GM23248 (cell line): ENCODE measurements around the gene FAM167B. TPM values are rescaled to one million over a fixed set of nuclear protein-coding genes. Genes with fewer than 3 reads are reported as not detected.

ENCODE experiments used
- DNase-seq: peaks from one replicate; pipeline ENCODE4 v3.0.0-alpha.2; 2015
- H2AFZ ChIP-seq: fragments of 200-600 bp; sonication (generic); 2 replicates; pipeline ENCODE4 v1.6.1; 2016; ENCODE audit warnings: antibody characterized with exemption
- H3F3A ChIP-seq: fragments of 200-600 bp; sonication (generic); 2 replicates; pipeline ENCODE4 v1.6.1; 2016; ENCODE audit warnings: mild to moderate bottlenecking, antibody characterized with exemption, mixed run types; ENCODE audit not compliant: insufficient read depth
- H3K27ac ChIP-seq: fragments of 200-600 bp; sonication (generic); 2 replicates; pipeline ENCODE4 v1.5.1; 2016; ENCODE audit warnings: mild to moderate bottlenecking
- H3K27me3 ChIP-seq: fragments of 200-600 bp; sonication (generic); replicated peaks from 2 replicates; pipeline ENCODE4 v1.6.1; 2016; ENCODE audit warnings: mild to moderate bottlenecking; ENCODE audit not compliant: insufficient read depth
- H3K36me3 ChIP-seq: fragments of 200-600 bp; sonication (generic); 2 replicates; pipeline ENCODE4 v1.6.1; 2016; ENCODE audit warnings: low read depth, mild to moderate bottlenecking
- H3K4me1 ChIP-seq: fragments of 200-600 bp; sonication (generic); 2 replicates; pipeline ENCODE4 v1.6.1; 2016; ENCODE audit warnings: mild to moderate bottlenecking; ENCODE audit not compliant: insufficient read depth
- H3K4me2 ChIP-seq: fragments of 200-600 bp; sonication (generic); one replicate; pipeline ENCODE4 v1.6.1; 2016; ENCODE audit warnings: mild to moderate bottlenecking; ENCODE audit not compliant: unreplicated experiment
- H3K4me3 ChIP-seq: fragments of 200-600 bp; sonication (generic); 2 replicates; pipeline ENCODE4 v1.5.1; 2016; ENCODE audit warnings: mild to moderate bottlenecking
- H3K79me2 ChIP-seq: fragments of 200-600 bp; sonication (generic); 2 replicates; pipeline ENCODE4 v1.6.1; 2016; ENCODE audit warnings: mild to moderate bottlenecking; ENCODE audit not compliant: insufficient read depth
- H3K9ac ChIP-seq: fragments of 200-600 bp; sonication (generic); 2 replicates; pipeline ENCODE4 v1.6.1; 2016; ENCODE audit warnings: mild to moderate bottlenecking
- H3K9me2 ChIP-seq: fragments of 200-600 bp; sonication (generic); 2 replicates; pipeline ENCODE4 v1.6.1; 2016; ENCODE audit warnings: mixed run types, mild to moderate bottlenecking, moderate library complexity; ENCODE audit not compliant: insufficient read depth
- H3K9me3 ChIP-seq: fragments of 200-600 bp; sonication (generic); one replicate; pipeline ENCODE4 v1.6.1; 2017; ENCODE audit warnings: low read depth
- H4K20me1 ChIP-seq: fragments of 200-600 bp; sonication (generic); 2 replicates; pipeline ENCODE4 v1.6.0; 2016; ENCODE audit not compliant: insufficient read depth
- EZH2 ChIP-seq: fragments of 200-600 bp; sonication (generic); IDR thresholded peaks from 2 replicates; pipeline ENCODE4 v1.6.1; 2018; ENCODE audit warnings: antibody characterized with exemption, mild to moderate bottlenecking; ENCODE audit not compliant: insufficient read depth, poor library complexity, severe bottlenecking
- EZH2phosphoT487 ChIP-seq: fragments of 200-600 bp; sonication (generic); IDR thresholded peaks from 2 replicates; pipeline ENCODE4 v1.6.1; 2018; ENCODE audit warnings: antibody characterized with exemption, moderate library complexity, mild to moderate bottlenecking, low read depth; ENCODE audit not compliant: insufficient read depth
- WGBS, 2 experiments: methylation state at CpG; one replicate each; pipeline ENCODE4 v1.1.6; 2015 to 2017; ENCODE audit warnings: low lambda C conversion rate in 2 of 2, low coverage in 1 of 2; ENCODE audit errors: missing lambda C conversion rate in 2 of 2; 5-methylcytosine and 5-hydroxymethylcytosine counted together
- in situ Hi-C: fragments of 300-500 bp; cut with MboI; formaldehyde crosslinking; loops from 2 replicates; pipeline ENCODE4 v1.15.0; 2020
- polyA plus RNA-seq: library from polyadenylated mRNA; unstranded; fragments of >200 nt; fragmentation: Nextera tagmentation; extraction: Ambion mirVana; gene quantifications from 2 replicates; pipeline ENCODE4 v1.2.1, GENCODE V29; 2016
- total RNA-seq: library from RNA; depleted of rRNA; stranded (reverse); fragments of >200 nt; shearing (Covaris generic); gene quantifications from 2 replicates; pipeline ENCODE4 v1.2.3, GENCODE V29; 2014

Gene FAM167B
- total and polyA plus RNA-seq, 2 experiments from 2014 or later: 3.0 to 5.0 TPM

- no peaks in the 10 kb centered on the region for H3F3A ChIP-seq
- TF ChIP-seq EZH2 (no peak), EZH2phosphoT487 (no peak)
- peak within 1 kb of the TSS; percentile 100 for H3K9ac ChIP-seq
- peak within 1 kb of the TSS; percentile 86 for H3K27ac ChIP-seq
- peak within 1 kb of the TSS; percentile 95 for H3K4me2 ChIP-seq
- no peaks in the 10 kb centered on the region for H4K20me1 ChIP-seq
- no peaks in the 10 kb centered on the region for H3K9me2 ChIP-seq
- peaks cover 80% of the 10 kb centered on the region for H3K79me2 ChIP-seq
- DNase-seq: peak; percentile 98
- H3K27me3 ChIP-seq: no peaks in the 10 kb centered on the region
- in situ Hi-C loops: no loop called here
- H3K4me1 ChIP-seq: peaks cover 28% of the 10 kb centered on the region
- peak within 1 kb of the TSS; percentile 87 for H2AFZ ChIP-seq
- peaks cover 20% of the 10 kb centered on the region for H3K36me3 ChIP-seq
- H3K4me3 ChIP-seq: peak within 1 kb of the TSS; percentile 95
- 2 to 4% methylated on average over 42 to 46 of the region's 46 CpGs for WGBS, 2 experiments
- no peaks in the 10 kb centered on the region for H3K9me3 ChIP-seq
Measured at GRCh38 chr1:32221980-32222755, 24.9 kb upstream of the FAM167B start, which contains the start of the genes EIF3I and TMEM234. TSS of gene EIF3I (plus strand) at chr1:32222407. CDS start at chr1:32222442, 35 bp downstream. TSS of gene TMEM234 (minus strand) at chr1:32222353. CDS start at chr1:32222322, 31 bp downstream.

- peaks cover 28% of the 10 kb centered on the region for H3K4me1 ChIP-seq
- no peaks in the 10 kb centered on the region for H3K9me2 ChIP-seq
- H4K20me1 ChIP-seq: no peaks in the 10 kb centered on the region
- DNase-seq: peak; percentile 26
- peak overlapping the region; percentile 95 for H3K4me2 ChIP-seq
- H3K4me3 ChIP-seq: peak overlapping the region; percentile 95
- peaks cover 87% of the 10 kb centered on the region for H3K79me2 ChIP-seq
- H3K9me3 ChIP-seq: no peaks in the 10 kb centered on the region
- peak overlapping the region; percentile 86; the same call in 1 of the 2 replicates for H3K27ac ChIP-seq
- in situ Hi-C loops: no loop called here
- peaks cover 11% of the 10 kb centered on the region; the same call in 1 of the 2 replicates for H3F3A ChIP-seq
- peak overlapping the region; percentile 100 for H3K9ac ChIP-seq
- WGBS, 2 experiments: 97 to 100% methylated on average over 3 of the region's 3 CpGs
- H3K27me3 ChIP-seq: no peaks in the 10 kb centered on the region
- H3K36me3 ChIP-seq: peaks cover 35% of the 10 kb centered on the region
- no peak overlapping the region for H2AFZ ChIP-seq
- TF ChIP-seq EZH2phosphoT487 (no peak), EZH2 (no peak)
Measured at GRCh38 chr1:32223683-32224082, 23.3 kb upstream of the FAM167B start.

GRCh38 chr1:32224285-32224684 lies 22.7 kb upstream of the FAM167B start:
- Histone ChIP-seq H3K9ac (no peak overlapping the region), H3K4me3 (no peak overlapping the region), H3F3A (peaks cover 11% of the 10 kb centered on the region; the same call in 1 of the 2 replicates), H3K9me3 (no peaks in the 10 kb centered on the region), H4K20me1 (no peaks in the 10 kb centered on the region), H3K9me2 (no peaks in the 10 kb centered on the region), H2AFZ (no peak overlapping the region), H3K79me2 (peaks cover 83% of the 10 kb centered on the region), H3K27me3 (no peaks in the 10 kb centered on the region), H3K4me2 (no peak overlapping the region), H3K4me1 (peaks cover 28% of the 10 kb centered on the region), H3K27ac (no peak overlapping the region), H3K36me3 (peaks cover 40% of the 10 kb centered on the region)
- in situ Hi-C loops: no loop called here
- DNase-seq: no peak
- TF ChIP-seq EZH2phosphoT487 (no peak), EZH2 (no peak)
- 90 to 95% methylated on average over 4 of the region's 4 CpGs for WGBS, 2 experiments

GRCh38 chr1:32228771-32229170 lies 18.3 kb upstream of the FAM167B start:
- Histone ChIP-seq H3F3A (peaks cover 11% of the 10 kb centered on the region; the same call in 1 of the 2 replicates), H2AFZ (no peak overlapping the region), H3K27me3 (no peaks in the 10 kb centered on the region), H3K9me3 (no peaks in the 10 kb centered on the region), H3K79me2 (peaks cover 38% of the 10 kb centered on the region), H3K36me3 (peaks cover 59% of the 10 kb centered on the region), H3K9ac (no peak overlapping the region), H3K4me3 (no peak overlapping the region), H3K9me2 (no peaks in the 10 kb centered on the region), H3K4me1 (peaks cover 4% of the 10 kb centered on the region; the same call in 1 of the 2 replicates), H3K4me2 (no peak overlapping the region), H4K20me1 (no peaks in the 10 kb centered on the region), H3K27ac (no peak overlapping the region)
- DNase-seq: peak; percentile 34
- WGBS, 2 experiments: 79 to 80% methylated on average over 3 of the region's 3 CpGs
- TF ChIP-seq EZH2phosphoT487: no peak
- TF ChIP-seq EZH2: no peak
- in situ Hi-C loops: no loop called here
